Right lobe of liver (tissue), 4 donors: ENCODE data around the gene LITAFD.

Experiments used
- POLR2A ChIP-seq: fragments of 450-650 bp; IDR thresholded peaks from one replicate; pipeline ENCODE4 v1.6.1; 2017; ENCODE audit warnings: antibody characterized with exemption, mild to moderate bottlenecking
- TF ChIP-seq, protein P1 (sequence below), 4 donors: fragments of 200-600 bp in 3 of 4; fragments of 450-650 bp in 1 of 4; IDR thresholded peaks; one replicate each; pipeline versions ENCODE4 v1.5.1 to v1.8.0; 2016 to 2022; ENCODE audit warnings: antibody characterized with exemption in 4 of 4, mild to moderate bottlenecking in 2 of 4
- donor health status: DM: no; HTN: no; CAD: no.
- donor health status: DM: no; HTN: no; CAD: no.
- donor health status: DM: no; HTN: yes; CAD: no.

DNA sequence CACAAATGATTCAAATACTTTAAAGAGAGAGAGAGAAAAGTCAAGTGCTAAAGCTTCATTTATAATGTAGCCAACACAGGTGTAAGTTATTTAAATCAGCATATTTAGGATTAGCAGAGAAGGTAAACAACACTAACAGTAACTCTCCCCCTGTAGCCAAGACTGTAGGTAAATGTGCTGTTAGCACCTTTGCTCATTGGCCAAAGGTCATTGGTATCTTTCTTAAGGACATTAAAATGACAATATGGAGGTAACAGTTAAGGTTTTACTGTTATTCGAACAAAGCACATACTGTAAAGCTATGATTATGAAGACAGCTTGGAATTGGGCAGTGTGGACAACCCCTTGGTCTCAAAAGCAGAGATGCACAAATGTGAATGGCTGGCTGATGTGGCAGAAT lies 28.7 kb downstream of the LITAFD start:
- TF ChIP-seq, protein P1, sequence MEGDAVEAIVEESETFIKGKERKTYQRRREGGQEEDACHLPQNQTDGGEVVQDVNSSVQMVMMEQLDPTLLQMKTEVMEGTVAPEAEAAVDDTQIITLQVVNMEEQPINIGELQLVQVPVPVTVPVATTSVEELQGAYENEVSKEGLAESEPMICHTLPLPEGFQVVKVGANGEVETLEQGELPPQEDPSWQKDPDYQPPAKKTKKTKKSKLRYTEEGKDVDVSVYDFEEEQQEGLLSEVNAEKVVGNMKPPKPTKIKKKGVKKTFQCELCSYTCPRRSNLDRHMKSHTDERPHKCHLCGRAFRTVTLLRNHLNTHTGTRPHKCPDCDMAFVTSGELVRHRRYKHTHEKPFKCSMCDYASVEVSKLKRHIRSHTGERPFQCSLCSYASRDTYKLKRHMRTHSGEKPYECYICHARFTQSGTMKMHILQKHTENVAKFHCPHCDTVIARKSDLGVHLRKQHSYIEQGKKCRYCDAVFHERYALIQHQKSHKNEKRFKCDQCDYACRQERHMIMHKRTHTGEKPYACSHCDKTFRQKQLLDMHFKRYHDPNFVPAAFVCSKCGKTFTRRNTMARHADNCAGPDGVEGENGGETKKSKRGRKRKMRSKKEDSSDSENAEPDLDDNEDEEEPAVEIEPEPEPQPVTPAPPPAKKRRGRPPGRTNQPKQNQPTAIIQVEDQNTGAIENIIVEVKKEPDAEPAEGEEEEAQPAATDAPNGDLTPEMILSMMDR (IDR thresholded peaks at IDR 0.05) = no peak
- no peak for TF ChIP-seq POLR2A
